ENCODE results near the gene CLSTN1. TPM values are rescaled to one million over a fixed set of nuclear protein-coding genes. Genes with fewer than 3 reads are reported as not detected.
A peak's percentile ranks its signal among the peaks of the same experiment; 100 is the strongest.

CLSTN1 gene
- total and polyA plus RNA-seq, 7 donors: 7.3 to 48.7 (median 19.7) TPM

GRCh38 chr1:9833632-9834031, 9.9 kb upstream of the CLSTN1 start:
- ATAC-seq (no peak), DNase-seq (no peak)
- TF ChIP-seq CTCF (IDR thresholded peaks at IDR 0.05): no peak
- Histone ChIP-seq H3K9me3 (no peaks in the 10 kb centered on the region), H3K36me3 (ENCODE audit: insufficient read depth in 1 of 2, low read depth in 1 of 2) (no peaks in the 10 kb centered on the region), H3K27me3 (ENCODE audit: insufficient read depth in 3 of 3, low read length in 2 of 3) (no peaks in the 10 kb centered on the region), H3K4me3 (no peak overlapping the region), H3K27ac (no peak overlapping the region), H3K4me1 (peaks cover 6% of the 10 kb centered on the region)
- WGBS, 3 donors: 82 to 92% (median 92%) methylated on average over 3 of the region's 3 CpGs
- intact Hi-C loops (cut with DNase I): no loop called here

GRCh38 chr1:9827558-9828185, 3.9 kb upstream of the CLSTN1 start:
- Histone ChIP-seq H3K4me3 (no peak overlapping the region), H3K4me1 (peaks cover 17% of the 10 kb centered on the region), H3K27me3 (ENCODE audit: insufficient read depth in 3 of 3, low read length in 2 of 3) (no peaks in the 10 kb centered on the region), H3K36me3 (ENCODE audit: insufficient read depth in 1 of 2, low read depth in 1 of 2) (no peaks in the 10 kb centered on the region), H3K9me3 (no peaks in the 10 kb centered on the region), H3K27ac (no peak overlapping the region)
- ATAC-seq (no peak), DNase-seq (no peak)
- no peak for TF ChIP-seq CTCF (IDR thresholded peaks at IDR 0.05)
- intact Hi-C loops (cut with DNase I): no loop called here
- WGBS, 3 donors: 68 to 76% (median 68%) methylated on average over 24 of the region's 24 CpGs

- TF ChIP-seq CTCF (IDR thresholded peaks at IDR 0.05): no peak
- Histone ChIP-seq H3K36me3 (ENCODE audit: insufficient read depth in 1 of 2, low read depth in 1 of 2) (no peaks in the 10 kb centered on the region), H3K4me1 (peaks cover 27% of the 10 kb centered on the region), H3K4me3 (no peak overlapping the region), H3K27me3 (ENCODE audit: insufficient read depth in 3 of 3, low read length in 2 of 3) (no peaks in the 10 kb centered on the region), H3K27ac (no peak overlapping the region), H3K9me3 (no peaks in the 10 kb centered on the region)
- intact Hi-C loops (cut with DNase I): no loop called here
- DNase-seq (no peak), ATAC-seq (no peak)
- WGBS, 3 donors: 81 to 85% (median 83%) methylated on average over 3 of the region's 3 CpGs
Measured at GRCh38 chr1:9826616-9827015, 2.9 kb upstream of the CLSTN1 start.

- Histone ChIP-seq H3K4me1 (peaks cover 32% of the 10 kb centered on the region), H3K27me3 (ENCODE audit: insufficient read depth in 3 of 3, low read length in 2 of 3) (no peaks in the 10 kb centered on the region), H3K9me3 (no peaks in the 10 kb centered on the region), H3K27ac (peak overlapping the region; percentile 83), H3K4me3 (no peak overlapping the region), H3K36me3 (ENCODE audit: insufficient read depth in 1 of 2, low read depth in 1 of 2) (no peaks in the 10 kb centered on the region)
- intact Hi-C loops (cut with DNase I): no loop called here
- 87 to 92% (median 88%) methylated on average over 3 of the region's 3 CpGs for WGBS, 3 donors
- ATAC-seq: no peak
- no peak for DNase-seq
- TF ChIP-seq CTCF (IDR thresholded peaks at IDR 0.05): no peak
Measured at GRCh38 chr1:9826087-9826486, 2.3 kb upstream of the CLSTN1 start.

Measured in psoas muscle (tissue), 8 donors.